Ascending aorta (tissue), 2 donors: ENCODE measurements around the gene CFAP100. TPM values are rescaled to one million over a fixed set of nuclear protein-coding genes. Genes with fewer than 3 reads are reported as not detected.

Experiments used
- DNase-seq, 2 donors: peaks; one replicate each; pipeline ENCODE4 v3.0.0-alpha.2; 2019; ENCODE audit warnings: low spot score in 2 of 2
- H3K27ac ChIP-seq, 2 donors: fragments of 200-600 bp; sonication (generic); one replicate each; pipeline ENCODE4 v1.5.1; 2016 to 2017; ENCODE audit warnings: mild to moderate bottlenecking in 1 of 2
- H3K27me3 ChIP-seq: fragments of 200-600 bp; sonication (generic); one replicate; pipeline ENCODE4 v1.5.1; 2017
- H3K36me3 ChIP-seq, 2 donors: fragments of 200-600 bp; sonication (generic); one replicate each; pipeline ENCODE4 v1.5.1; 2016
- H3K4me1 ChIP-seq, 2 donors: fragments of 200-600 bp; sonication (generic); one replicate each; pipeline ENCODE4 v1.5.1; 2016 to 2017; ENCODE audit warnings: mild to moderate bottlenecking in 1 of 2
- H3K4me3 ChIP-seq, 2 donors: fragments of 200-600 bp; sonication (generic); one replicate each; pipeline ENCODE4 v1.5.1; 2016 to 2017; ENCODE audit warnings: mild to moderate bottlenecking in 1 of 2
- H3K9me3 ChIP-seq, 2 donors: fragments of 200-600 bp; sonication (generic); one replicate each; pipeline ENCODE4 v1.5.1; 2016
- intact Hi-C: fragments of 100-400 bp; cut with DNase I; formaldehyde crosslinking; loops from one replicate; pipeline ENCODE4 v1.15.1; 2023
- total RNA-seq: library from RNA; depleted of rRNA; stranded (reverse); fragments of >200 nt; gene quantifications from one replicate; pipeline ENCODE4 v1.1.0, GENCODE V29; 2016
- TF ChIP-seq, protein P1 (sequence below), 3 experiments: fragments of 200-600 bp in 2 of 3; fragments of 450-650 bp in 1 of 3; sonication (generic) in 2 of 3; IDR thresholded peaks; one replicate each; pipeline ENCODE4 v1.5.1; 2016 to 2019; ENCODE audit warnings: antibody characterized with exemption in 3 of 3, mild to moderate bottlenecking in 1 of 3, moderate library complexity in 1 of 3

Gene CFAP100
- total RNA-seq, 1 donor from 2014 or later, result not detected

DNA sequence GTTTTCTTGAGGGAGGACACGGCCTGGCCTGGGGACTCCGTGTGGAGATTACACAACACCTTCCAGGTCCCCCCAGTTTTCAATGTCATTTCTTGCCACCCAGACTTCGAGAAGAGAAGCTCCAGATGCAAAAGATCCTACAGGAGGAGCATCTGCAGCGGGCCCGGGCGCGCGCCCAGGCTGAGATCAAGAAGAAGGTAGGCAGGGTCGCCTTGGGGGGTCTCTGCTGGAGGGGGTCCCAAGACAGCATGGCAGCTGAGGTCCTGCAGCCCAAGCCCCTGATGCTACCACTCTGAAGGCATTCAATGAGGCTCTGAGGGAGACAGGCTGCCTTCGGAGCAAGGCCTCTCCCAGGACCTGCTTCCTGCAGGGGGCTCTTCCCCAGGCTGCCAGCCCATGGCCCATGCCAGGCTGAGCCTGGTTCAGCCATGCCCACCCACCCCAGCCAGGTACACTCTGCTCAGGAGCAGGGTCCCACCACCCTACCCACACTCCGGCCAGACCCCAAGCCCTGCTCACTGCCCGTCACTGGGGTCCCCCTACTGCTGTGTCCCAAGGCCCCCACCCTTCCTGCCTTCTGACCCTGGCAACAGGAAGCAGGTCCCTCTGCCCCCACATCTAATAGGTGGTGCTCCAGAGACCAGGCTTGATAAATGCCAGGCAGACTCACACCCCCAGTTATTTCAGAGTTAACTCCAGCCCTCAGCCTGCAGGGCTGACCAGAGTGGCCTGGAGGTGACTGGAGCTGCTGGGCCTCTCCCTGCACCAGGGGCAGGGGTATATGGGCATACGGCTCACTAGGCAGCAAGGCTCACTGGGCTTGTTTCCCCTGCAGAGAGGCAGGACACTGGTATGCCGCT is 41.0 kb downstream of the CFAP100 start:
- peak in 1 of 2 donors; percentile 57 for DNase-seq
- TF ChIP-seq, protein P1, sequence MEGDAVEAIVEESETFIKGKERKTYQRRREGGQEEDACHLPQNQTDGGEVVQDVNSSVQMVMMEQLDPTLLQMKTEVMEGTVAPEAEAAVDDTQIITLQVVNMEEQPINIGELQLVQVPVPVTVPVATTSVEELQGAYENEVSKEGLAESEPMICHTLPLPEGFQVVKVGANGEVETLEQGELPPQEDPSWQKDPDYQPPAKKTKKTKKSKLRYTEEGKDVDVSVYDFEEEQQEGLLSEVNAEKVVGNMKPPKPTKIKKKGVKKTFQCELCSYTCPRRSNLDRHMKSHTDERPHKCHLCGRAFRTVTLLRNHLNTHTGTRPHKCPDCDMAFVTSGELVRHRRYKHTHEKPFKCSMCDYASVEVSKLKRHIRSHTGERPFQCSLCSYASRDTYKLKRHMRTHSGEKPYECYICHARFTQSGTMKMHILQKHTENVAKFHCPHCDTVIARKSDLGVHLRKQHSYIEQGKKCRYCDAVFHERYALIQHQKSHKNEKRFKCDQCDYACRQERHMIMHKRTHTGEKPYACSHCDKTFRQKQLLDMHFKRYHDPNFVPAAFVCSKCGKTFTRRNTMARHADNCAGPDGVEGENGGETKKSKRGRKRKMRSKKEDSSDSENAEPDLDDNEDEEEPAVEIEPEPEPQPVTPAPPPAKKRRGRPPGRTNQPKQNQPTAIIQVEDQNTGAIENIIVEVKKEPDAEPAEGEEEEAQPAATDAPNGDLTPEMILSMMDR (IDR thresholded peaks at IDR 0.05), result no peak
- Histone ChIP-seq H3K4me1 (no peaks in the 10 kb centered on the region), H3K27me3 (no peaks in the 10 kb centered on the region), H3K27ac (no peak overlapping the region), H3K4me3 (no peak overlapping the region), H3K36me3 (peaks cover 21 to 62% of the 10 kb centered on the region in 2 donors), H3K9me3 (peaks cover 0 to 6% of the 10 kb centered on the region in 2 donors)
- intact Hi-C loops, result no loop called here

DNA sequence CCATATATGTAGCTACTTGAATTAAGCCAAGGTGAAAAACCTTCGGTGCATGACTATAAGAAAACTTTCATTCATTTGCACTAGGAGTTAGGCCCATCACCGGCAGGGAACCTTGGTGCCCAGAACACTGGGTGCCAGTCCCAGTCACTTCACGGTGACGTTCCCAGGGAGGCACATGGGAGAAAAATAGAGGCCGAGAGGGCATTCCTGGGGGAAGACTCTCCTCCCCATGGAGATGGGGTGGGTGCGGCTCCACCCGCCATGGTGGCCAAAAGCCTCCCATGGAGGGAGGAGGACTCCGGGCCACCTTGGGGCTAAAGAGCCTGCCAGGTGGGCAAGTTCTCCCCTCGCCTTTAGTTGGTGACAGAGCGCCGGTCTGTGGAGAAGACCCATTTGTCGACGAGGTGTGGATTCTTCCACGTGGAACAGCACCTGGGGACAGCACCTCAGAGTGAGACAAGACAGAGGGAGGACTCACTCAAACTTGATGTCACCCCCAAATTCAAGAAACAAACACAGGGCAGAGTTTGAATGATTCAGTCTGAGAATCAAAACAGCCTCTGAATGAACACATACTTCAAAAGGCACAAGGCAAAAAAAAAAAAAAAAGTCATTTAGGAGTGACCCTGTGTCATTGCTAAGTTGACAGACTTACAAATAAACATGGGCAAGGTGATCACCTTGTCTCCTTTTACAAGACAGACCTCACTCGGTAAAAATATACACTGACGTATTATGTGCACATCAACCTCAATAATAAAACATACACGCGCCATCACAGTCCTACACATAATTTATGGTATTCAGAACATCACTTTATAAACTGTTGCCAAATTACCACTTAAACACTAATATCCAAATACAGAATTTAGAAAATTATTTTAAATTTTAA is 42.4 kb downstream of the CFAP100 start:
- peak in 1 of 2 donors; percentile 48 for DNase-seq
- Histone ChIP-seq H3K27ac (no peak overlapping the region), H3K36me3 (peaks cover 23 to 73% of the 10 kb centered on the region in 2 donors), H3K27me3 (no peaks in the 10 kb centered on the region), H3K4me1 (no peaks in the 10 kb centered on the region), H3K4me3 (no peak overlapping the region), H3K9me3 (no peaks in the 10 kb centered on the region)
- TF ChIP-seq, protein P1 (IDR thresholded peaks at IDR 0.05), result no peak
- intact Hi-C loops, result no loop called here

DNA sequence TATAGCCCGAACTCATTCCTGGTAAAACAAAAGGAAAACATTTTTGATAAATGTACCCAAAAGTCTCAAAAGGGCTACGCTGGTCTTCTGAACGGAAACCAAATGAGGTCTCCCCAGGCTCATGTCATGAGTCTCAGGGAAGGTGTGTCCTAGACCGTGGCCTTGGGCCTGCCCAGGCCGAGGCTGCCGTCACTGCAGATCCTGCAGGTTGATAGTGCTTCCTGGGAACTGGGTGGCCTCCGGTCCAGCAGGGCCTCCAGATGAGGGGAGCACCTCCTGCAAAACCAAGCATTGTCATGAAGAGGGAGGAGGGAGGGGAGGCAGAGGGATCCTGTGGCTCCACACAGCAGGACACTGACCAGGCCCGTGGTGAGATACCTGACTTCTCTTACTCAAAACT is 43.5 kb downstream of the CFAP100 start:
- TF ChIP-seq, protein P1 (IDR thresholded peaks at IDR 0.05), result no peak
- no peaks in the 10 kb centered on the region for H3K27me3 ChIP-seq
- H3K27ac ChIP-seq, result no peak overlapping the region
- no peaks in the 10 kb centered on the region for H3K4me1 ChIP-seq
- no peak overlapping the region for H3K4me3 ChIP-seq
- no peaks in the 10 kb centered on the region for H3K9me3 ChIP-seq
- peak in 1 of 2 donors; percentile 37 for DNase-seq
- peaks cover 23 to 65% of the 10 kb centered on the region in 2 donors for H3K36me3 ChIP-seq
- intact Hi-C loops, result no loop called here

DNA sequence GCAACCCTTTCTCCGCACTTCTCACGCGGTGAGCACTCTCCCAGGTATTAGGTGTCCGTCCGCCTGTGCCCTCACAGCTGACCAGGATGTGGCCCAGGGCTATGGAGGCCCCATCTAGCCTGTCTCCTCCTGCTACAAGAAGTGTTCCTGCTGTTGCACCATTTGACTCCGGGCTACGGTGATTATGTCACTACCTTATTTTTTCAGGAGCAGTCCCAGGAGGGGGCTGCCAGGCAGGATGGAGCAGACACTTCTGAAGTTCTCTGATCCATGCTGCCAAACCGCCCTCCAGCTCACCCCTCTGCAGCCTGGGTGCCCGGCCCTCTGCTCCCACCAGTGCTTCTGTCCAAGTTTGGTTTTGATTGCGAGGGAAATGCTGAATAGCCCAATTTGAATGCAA is 44.0 kb downstream of the CFAP100 start:
- no peak overlapping the region for H3K27ac ChIP-seq
- no peak overlapping the region for H3K4me3 ChIP-seq
- H3K27me3 ChIP-seq, result no peaks in the 10 kb centered on the region
- intact Hi-C loops, result no loop called here
- TF ChIP-seq, protein P1 (IDR thresholded peaks at IDR 0.05), result no peak
- no peaks in the 10 kb centered on the region for H3K4me1 ChIP-seq
- DNase-seq, result peak in 1 of 2 donors; percentile 30
- H3K9me3 ChIP-seq, result no peaks in the 10 kb centered on the region
- H3K36me3 ChIP-seq, result peaks cover 23 to 63% of the 10 kb centered on the region in 2 donors

DNA sequence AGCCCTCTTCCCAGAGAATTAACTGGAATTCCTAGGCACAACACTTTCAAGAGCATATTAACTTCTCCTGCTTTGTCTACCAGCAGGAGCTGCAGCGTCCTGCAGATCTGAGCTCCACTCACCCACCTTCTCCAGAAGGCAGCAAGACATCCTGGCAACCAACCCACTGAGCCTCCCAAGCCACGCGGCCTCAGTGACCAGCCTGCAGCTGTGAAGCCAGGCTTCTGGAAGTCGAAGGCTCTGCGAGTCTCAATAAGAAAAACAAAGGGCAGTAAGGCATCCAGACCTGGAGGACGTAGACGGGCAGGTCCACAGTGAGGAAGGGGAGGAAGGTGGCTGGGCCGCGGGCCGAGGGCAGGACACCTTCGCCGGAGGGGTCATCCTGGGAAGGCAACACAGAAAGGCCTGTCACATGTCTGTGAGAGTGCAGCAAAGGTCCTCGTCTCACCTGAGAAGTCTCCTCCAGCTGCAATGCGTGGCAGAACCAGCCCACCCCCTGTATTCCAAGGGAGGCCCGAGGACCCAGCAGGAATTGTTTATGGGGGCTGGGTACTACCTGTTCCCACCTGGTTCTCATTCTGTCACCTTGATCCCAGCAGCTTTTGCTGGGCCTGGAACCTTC is 44.7 kb downstream of the CFAP100 start:
- intact Hi-C loops, result no loop called here
- peak in 1 of 2 donors; percentile 54 for DNase-seq
- H3K9me3 ChIP-seq, result no peaks in the 10 kb centered on the region
- TF ChIP-seq, protein P1 (IDR thresholded peaks at IDR 0.05), result no peak
- H3K4me3 ChIP-seq, result no peak overlapping the region
- H3K27me3 ChIP-seq, result no peaks in the 10 kb centered on the region
- H3K36me3 ChIP-seq, result peaks cover 23 to 63% of the 10 kb centered on the region in 2 donors
- no peak overlapping the region for H3K27ac ChIP-seq
- no peaks in the 10 kb centered on the region for H3K4me1 ChIP-seq
